ENCODE results near the gene GARNL3.

- no peak for TF ChIP-seq CTCF (IDR thresholded peaks at IDR 0.05)
- no peak for TF ChIP-seq POLR2AphosphoS5 (IDR thresholded peaks at IDR 0.05; ENCODE audit: insufficient read depth in 1 of 2, low read depth in 1 of 2)
- no peak for TF ChIP-seq POLR2A (IDR thresholded peaks at IDR 0.05)
Observed at GRCh38 chr9:127404631-127405030, 140.1 kb downstream of the GARNL3 start.

Data from vagina (tissue), 2 donors.